ENCODE results near the gene DVL2. TPM values are rescaled to one million over a fixed set of nuclear protein-coding genes. Genes with fewer than 3 reads are reported as not detected.

The DVL2 gene
- total and polyA plus RNA-seq, 2 experiments from 2014 or later, result 19.5 to 41.2 TPM

DNA sequence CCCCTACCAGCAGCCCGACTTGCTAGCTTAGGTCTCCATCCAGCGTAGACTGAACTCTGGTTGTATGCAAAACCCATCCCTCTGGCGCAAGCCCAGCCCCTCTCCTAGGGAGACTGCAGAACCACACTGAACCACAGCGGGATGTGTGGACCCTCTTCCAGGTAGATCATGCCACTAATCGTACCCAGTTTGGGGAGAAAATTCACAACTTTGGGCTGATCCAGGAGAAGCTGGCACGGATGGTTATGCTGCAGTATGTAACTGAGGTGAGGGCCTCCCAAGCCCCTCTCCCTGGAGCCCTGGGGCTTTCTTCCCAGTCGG, 11.4 kb downstream of the DVL2 start:
- Histone ChIP-seq H3K4me2 (ENCODE audit: unreplicated experiment) (no peak overlapping the region), H3K27me3 (replicated peaks; ENCODE audit: insufficient read depth) (no peaks in the 10 kb centered on the region), H3K4me3 (no peak overlapping the region), H3K9me2 (ENCODE audit: insufficient read depth) (no peaks in the 10 kb centered on the region), H3K9ac (no peak overlapping the region), H3K4me1 (ENCODE audit: insufficient read depth) (peaks cover 11% of the 10 kb centered on the region; the same call in 1 of the 2 replicates), H3F3A (ENCODE audit: insufficient read depth) (peaks cover 21% of the 10 kb centered on the region; the same call in 1 of the 2 replicates), H3K9me3 (ENCODE audit: low read depth) (no peaks in the 10 kb centered on the region), H4K20me1 (ENCODE audit: insufficient read depth) (no peaks in the 10 kb centered on the region), H3K27ac (no peak overlapping the region), H3K36me3 (ENCODE audit: low read depth) (peaks cover 21% of the 10 kb centered on the region; the same call in 1 of the 2 replicates), H2AFZ (no peak overlapping the region), H3K79me2 (ENCODE audit: insufficient read depth) (peaks cover 32% of the 10 kb centered on the region)
- WGBS, 2 experiments (ENCODE audit: low coverage in 1 of 2, low lambda C conversion rate in 2 of 2, missing lambda C conversion rate in 2 of 2), result 69 to 77% methylated on average over 7 of the region's 7 CpGs
- in situ Hi-C loops (cut with MboI), result no loop called here
- no peak for DNase-seq
- no peak for TF ChIP-seq EZH2phosphoT487 (IDR thresholded peaks at IDR 0.05; ENCODE audit: insufficient read depth, low read depth)
- TF ChIP-seq EZH2 (IDR thresholded peaks at IDR 0.05; ENCODE audit: insufficient read depth, poor library complexity, severe bottlenecking), result no peak

DNA sequence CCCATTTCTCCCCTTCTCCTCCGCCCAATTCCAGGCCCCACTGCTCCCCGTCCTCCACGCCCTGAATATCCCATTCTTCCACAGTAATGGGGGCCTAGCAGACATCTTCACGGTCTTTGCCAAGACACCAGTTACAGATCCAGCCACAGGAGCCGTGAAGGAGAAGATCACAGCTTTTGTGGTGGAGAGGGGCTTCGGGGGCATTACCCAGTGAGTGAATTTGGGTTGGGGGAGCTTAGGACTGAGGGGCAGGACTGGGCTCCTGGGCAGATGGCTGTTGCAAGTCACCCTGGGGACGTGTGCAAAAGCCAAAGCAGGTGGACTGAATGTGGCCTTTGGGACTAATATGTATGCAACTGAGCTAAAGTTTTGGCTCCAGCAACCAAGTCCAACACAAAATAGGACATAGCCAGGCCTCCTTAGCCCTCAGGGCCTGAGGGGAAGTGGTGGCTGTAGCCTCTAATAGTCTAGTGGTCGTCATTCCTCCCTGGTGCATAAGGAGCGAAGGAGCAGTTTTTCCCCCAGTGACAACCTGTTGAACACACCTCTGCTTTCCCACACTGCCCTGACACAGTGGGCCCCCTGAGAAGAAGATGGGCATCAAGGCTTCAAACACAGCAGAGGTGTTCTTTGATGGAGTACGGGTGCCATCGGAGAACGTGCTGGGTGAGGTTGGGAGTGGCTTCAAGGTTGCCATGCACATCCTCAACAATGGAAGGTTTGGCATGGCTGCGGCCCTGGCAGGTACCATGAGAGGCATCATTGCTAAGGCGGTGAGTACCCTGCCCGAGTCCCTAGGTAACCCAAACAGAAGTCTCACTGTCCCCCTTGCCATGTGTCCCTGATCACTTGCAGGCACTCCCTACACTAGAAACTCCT, 12.0 kb downstream of the DVL2 start:
- Histone ChIP-seq H3K4me3 (no peak overlapping the region), H3K27me3 (replicated peaks; ENCODE audit: insufficient read depth) (no peaks in the 10 kb centered on the region), H3K9me3 (ENCODE audit: low read depth) (no peaks in the 10 kb centered on the region), H3K9ac (peak overlapping the region; percentile 91; the same call in 1 of the 2 replicates), H3K79me2 (ENCODE audit: insufficient read depth) (peaks cover 36% of the 10 kb centered on the region), H3K27ac (no peak overlapping the region), H3F3A (ENCODE audit: insufficient read depth) (peaks cover 21% of the 10 kb centered on the region; the same call in 1 of the 2 replicates), H2AFZ (no peak overlapping the region), H3K9me2 (ENCODE audit: insufficient read depth) (no peaks in the 10 kb centered on the region), H3K36me3 (ENCODE audit: low read depth) (peaks cover 21% of the 10 kb centered on the region; the same call in 1 of the 2 replicates), H3K4me1 (ENCODE audit: insufficient read depth) (peaks cover 15% of the 10 kb centered on the region; the same call in 1 of the 2 replicates), H4K20me1 (ENCODE audit: insufficient read depth) (no peaks in the 10 kb centered on the region), H3K4me2 (ENCODE audit: unreplicated experiment) (no peak overlapping the region)
- in situ Hi-C loops (cut with MboI), result no loop called here
- no peak for TF ChIP-seq EZH2phosphoT487 (IDR thresholded peaks at IDR 0.05; ENCODE audit: insufficient read depth, low read depth)
- TF ChIP-seq EZH2 (IDR thresholded peaks at IDR 0.05; ENCODE audit: insufficient read depth, poor library complexity, severe bottlenecking), result no peak
- no peak for DNase-seq
- 76 to 80% methylated on average over 15 of the region's 15 CpGs for WGBS, 2 experiments (ENCODE audit: low coverage in 1 of 2, low lambda C conversion rate in 2 of 2, missing lambda C conversion rate in 2 of 2)

DNA sequence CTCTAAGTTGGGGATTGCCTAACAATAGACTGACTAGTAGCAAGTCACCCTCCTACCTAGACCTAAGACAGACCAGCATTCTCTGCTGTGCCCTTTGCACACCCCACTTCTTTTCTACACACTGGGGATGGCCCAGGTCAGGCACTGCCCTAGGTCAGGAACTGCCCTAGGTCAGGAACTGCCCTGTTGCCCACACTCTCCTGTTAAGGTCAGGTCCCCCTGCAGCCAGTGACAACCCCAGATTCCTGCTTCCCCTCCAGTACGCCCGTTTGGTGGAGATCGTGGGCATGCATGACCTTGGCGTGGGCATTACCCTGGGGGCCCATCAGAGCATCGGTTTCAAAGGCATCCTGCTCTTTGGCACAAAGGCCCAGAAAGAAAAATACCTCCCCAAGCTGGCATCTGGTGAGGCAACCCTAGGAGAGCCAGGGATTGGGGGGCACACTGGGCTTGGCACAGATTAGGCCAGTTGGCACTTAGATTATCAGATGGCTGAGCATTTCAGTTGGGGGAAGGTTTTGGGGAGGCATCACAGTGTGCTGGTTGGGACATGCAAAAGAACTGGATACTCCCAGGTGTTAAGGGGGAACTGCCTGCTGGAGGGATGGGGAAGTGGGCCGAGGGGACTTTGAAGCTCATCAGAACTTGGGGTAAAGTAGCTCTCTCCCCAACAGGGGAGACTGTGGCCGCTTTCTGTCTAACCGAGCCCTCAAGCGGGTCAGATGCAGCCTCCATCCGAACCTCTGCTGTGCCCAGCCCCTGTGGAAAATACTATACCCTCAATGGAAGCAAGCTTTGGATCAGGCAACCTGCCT, 12.8 kb downstream of the DVL2 start:
- Histone ChIP-seq H2AFZ (no peak overlapping the region), H3K9ac (peak overlapping the region; percentile 91; the same call in 1 of the 2 replicates), H3K9me3 (ENCODE audit: low read depth) (no peaks in the 10 kb centered on the region), H3K27me3 (replicated peaks; ENCODE audit: insufficient read depth) (no peaks in the 10 kb centered on the region), H3K4me1 (ENCODE audit: insufficient read depth) (peaks cover 18% of the 10 kb centered on the region; the same call in 1 of the 2 replicates), H3F3A (ENCODE audit: insufficient read depth) (peaks cover 23% of the 10 kb centered on the region; the same call in 1 of the 2 replicates), H3K4me3 (peak overlapping the region; percentile 81), H3K27ac (peak overlapping the region; percentile 86), H3K9me2 (ENCODE audit: insufficient read depth) (no peaks in the 10 kb centered on the region), H3K36me3 (ENCODE audit: low read depth) (peaks cover 21% of the 10 kb centered on the region; the same call in 1 of the 2 replicates), H3K79me2 (ENCODE audit: insufficient read depth) (peaks cover 42% of the 10 kb centered on the region), H4K20me1 (ENCODE audit: insufficient read depth) (no peaks in the 10 kb centered on the region), H3K4me2 (ENCODE audit: unreplicated experiment) (peak overlapping the region; percentile 91)
- in situ Hi-C loops (cut with MboI), result no loop called here
- no peak for DNase-seq
- 65% methylated on average over 10 of the region's 10 CpGs for WGBS, 2 experiments (ENCODE audit: low coverage in 1 of 2, low lambda C conversion rate in 2 of 2, missing lambda C conversion rate in 2 of 2)
- no peak for TF ChIP-seq EZH2phosphoT487 (IDR thresholded peaks at IDR 0.05; ENCODE audit: insufficient read depth, low read depth)
- TF ChIP-seq EZH2 (IDR thresholded peaks at IDR 0.05; ENCODE audit: insufficient read depth, poor library complexity, severe bottlenecking), result no peak

DNA sequence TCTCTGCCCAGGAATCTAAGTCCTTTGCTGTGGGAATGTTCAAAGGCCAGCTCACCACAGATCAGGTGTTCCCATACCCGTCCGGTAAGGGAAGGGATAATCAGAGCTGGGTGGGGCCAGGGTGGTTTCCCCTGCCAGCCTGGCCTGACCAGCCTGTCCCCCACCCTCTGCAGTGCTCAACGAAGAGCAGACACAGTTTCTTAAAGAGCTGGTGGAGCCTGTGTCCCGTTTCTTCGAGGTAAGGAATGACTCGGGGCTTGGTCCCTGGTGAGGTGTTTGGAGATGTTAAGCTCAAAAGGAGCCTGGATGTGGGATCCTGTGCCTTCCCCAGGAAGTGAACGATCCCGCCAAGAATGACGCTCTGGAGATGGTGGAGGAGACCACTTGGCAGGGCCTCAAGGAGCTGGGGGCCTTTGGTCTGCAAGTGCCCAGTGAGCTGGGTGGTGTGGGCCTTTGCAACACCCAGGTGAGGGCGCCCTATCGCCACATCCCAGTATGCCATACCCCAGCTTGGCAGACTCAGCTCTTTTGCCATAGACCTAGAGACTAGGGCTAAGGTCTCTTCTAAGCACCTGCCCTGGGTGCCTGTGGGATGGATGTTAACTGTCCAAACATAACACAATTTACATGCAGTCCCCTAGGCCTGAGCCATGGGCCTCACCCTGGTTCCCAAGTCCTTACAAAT, 13.6 kb downstream of the DVL2 start:
- 10 to 21% methylated on average over 11 of the region's 11 CpGs for WGBS, 2 experiments (ENCODE audit: low coverage in 1 of 2, low lambda C conversion rate in 2 of 2, missing lambda C conversion rate in 2 of 2)

More for the DNA sequence above, 13.6 kb downstream of the DVL2 start:
- Histone ChIP-seq H3K4me2 (ENCODE audit: unreplicated experiment) (peak overlapping the region; percentile 91), H4K20me1 (ENCODE audit: insufficient read depth) (no peaks in the 10 kb centered on the region), H3K4me3 (peak overlapping the region; percentile 81), H3K4me1 (ENCODE audit: insufficient read depth) (peaks cover 24% of the 10 kb centered on the region), H3K9me2 (ENCODE audit: insufficient read depth) (no peaks in the 10 kb centered on the region), H3K27me3 (replicated peaks; ENCODE audit: insufficient read depth) (no peaks in the 10 kb centered on the region), H3K9ac (peak overlapping the region; percentile 91), H3K79me2 (ENCODE audit: insufficient read depth) (peaks cover 49% of the 10 kb centered on the region), H3F3A (ENCODE audit: insufficient read depth) (peaks cover 29% of the 10 kb centered on the region; the same call in 1 of the 2 replicates), H2AFZ (no peak overlapping the region), H3K27ac (peak overlapping the region; percentile 86), H3K36me3 (ENCODE audit: low read depth) (peaks cover 21% of the 10 kb centered on the region; the same call in 1 of the 2 replicates), H3K9me3 (ENCODE audit: low read depth) (no peaks in the 10 kb centered on the region)
- in situ Hi-C loops (cut with MboI), result no loop called here
- DNase-seq, result peak; percentile 80
- TF ChIP-seq EZH2phosphoT487 (IDR thresholded peaks at IDR 0.05; ENCODE audit: insufficient read depth, low read depth) (no peak), EZH2 (IDR thresholded peaks at IDR 0.05; ENCODE audit: insufficient read depth, poor library complexity, severe bottlenecking) (no peak)

Data from GM23248 (cell line).